Glomerular visceral epithelial cell (primary cell): ENCODE data around the gene PDZD7.

ENCODE experiments used
- DNase-seq: peaks from one replicate; pipeline ENCODE4 v3.0.0-alpha.2; 2016; ENCODE audit errors: extremely low spot score

PDZD7 gene

DNA sequence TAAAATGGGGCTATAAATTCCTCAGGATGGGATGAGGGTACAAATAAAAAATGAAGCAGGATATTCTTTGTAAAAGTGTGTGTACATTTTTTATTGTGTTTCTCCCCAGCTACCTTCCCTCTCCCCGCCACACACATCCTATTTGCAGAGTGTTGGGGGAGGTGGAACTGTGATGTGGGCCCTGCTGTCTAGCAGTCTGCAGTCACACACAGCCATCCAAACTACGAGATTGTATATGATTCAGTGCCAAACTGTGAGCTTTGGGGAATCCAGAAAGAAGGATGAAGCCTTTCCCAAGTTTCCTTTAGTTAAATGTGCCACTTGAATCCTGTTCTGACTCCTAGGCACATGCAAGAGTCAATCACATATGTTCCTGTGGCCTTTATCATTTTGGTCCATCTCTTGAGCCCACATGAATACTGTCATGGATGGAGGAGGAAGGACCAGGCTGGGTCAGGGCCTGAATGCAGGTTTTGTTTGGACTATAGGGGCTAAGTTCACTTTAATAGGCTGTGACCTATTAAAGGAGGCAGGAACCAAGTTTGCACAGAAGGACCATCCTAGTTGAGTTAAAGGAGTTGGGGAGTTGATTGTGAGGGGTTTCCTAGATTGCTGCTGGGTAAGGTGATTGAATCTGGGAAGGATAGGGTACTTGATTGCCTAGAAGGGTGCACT lies 62.7 kb downstream of the PDZD7 start:
- no peak for DNase-seq

DNA sequence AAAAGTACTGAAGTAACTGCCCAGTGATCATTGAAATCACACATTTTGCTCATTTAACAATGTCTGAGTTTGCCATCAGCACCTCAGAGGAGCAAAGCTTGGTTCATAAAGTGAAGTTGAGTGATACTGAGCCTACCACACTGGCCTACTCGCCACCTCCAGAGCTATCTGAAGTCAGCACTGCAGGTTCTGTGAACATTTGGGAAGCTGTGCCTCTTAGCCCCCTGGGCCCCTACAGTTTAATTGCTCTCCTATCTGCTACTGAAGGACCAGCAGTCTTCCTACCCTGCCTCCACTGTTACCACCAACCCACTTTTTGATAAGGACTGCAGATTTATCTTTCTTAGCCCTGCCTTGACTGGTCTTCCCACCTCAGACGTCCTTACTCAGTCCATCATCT lies 63.6 kb downstream of the PDZD7 start:
- no peak for DNase-seq

DNA sequence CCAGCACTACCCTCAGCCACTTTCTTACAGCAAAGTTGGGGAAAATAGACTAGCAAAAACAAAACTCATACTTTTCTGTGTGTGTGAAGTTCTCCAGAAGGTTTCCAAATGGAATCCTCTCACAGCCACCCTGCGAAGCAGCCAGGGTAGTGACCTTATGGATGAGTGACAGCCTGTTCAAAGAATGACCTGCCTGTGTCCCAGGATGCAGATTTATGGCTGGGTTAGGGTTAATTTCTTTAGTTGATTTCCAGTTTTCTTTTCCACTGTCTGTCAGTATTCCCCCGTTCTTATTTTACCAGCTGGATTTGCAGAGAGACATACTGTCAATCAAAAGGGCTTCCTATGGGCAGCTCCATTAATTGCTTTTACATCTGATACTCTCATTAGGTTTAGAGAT lies 64.0 kb downstream of the PDZD7 start:
- DNase-seq = no peak

DNA sequence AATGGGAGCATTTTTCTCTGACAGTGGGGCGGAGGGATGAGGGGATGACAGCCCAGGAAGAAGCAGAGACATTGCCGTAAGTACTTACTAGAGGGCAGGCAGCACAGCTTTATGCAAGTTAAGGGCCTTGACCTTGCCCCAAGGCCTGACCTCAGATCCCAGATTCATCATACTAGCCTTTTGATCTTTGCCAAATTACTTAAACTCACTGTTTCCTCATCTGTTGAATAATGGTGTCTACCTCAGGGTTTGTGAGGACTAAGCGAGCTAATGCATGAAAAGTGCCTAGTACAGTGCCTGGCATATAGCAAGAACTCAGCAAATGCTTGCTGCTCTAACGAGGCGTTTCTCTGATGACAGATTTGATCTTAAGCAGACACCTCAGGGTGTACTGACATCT lies 65.1 kb downstream of the PDZD7 start:
- DNase-seq = no peak

DNA sequence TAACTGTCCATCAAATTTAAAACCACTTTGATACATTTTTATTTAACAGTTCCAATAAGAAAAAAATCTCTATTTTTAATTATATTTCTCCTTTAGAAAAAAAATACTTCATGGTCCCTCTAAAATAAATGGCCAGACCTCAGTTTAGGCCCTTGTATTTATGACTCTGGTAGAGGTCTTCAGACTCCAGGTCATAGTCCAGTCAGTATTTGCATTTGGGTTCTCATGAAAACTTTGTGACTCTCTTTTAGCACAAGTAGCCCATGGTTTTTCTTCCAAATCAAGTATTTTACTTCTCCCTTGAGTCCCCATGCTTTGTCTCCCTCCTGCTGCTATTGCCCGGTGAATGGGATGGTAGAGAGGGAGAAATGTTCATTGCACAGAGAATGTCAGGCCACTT lies 67.1 kb downstream of the PDZD7 start:
- DNase-seq = no peak

DNA sequence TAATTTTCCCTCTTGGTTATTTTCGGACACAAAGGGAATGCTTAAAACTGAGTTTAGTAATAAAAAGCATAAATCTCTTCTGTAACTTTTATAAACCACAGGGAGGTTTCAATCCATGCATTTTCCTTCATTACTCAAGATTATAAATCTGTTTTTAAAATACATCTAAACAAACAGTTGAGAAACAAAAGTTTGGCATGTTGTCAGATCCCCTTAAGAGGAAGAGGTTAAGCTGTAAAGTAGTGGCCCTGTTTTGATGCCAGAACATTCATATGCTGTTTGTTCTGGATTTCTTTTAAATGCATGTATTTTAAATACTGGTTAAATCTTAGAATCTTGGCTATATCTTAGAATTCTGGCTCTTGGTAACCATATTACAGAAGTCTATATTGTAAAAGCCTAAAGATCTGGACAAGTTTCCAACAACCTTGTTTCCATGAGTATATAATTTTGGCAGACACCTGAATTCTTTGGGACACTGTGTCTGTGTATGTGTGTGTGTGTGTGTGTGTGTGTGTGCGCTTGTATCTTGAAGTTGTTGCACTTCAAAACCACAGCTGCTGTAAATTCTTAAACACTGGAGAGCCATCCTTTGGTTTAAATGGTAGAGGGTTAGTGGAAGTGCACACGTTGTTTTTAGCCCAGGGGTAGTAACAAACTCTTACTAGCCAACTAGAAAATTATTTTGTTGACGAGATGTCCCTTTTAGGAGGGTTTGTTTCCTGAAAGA lies 68.4 kb downstream of the PDZD7 start:
- DNase-seq = no peak

DNA sequence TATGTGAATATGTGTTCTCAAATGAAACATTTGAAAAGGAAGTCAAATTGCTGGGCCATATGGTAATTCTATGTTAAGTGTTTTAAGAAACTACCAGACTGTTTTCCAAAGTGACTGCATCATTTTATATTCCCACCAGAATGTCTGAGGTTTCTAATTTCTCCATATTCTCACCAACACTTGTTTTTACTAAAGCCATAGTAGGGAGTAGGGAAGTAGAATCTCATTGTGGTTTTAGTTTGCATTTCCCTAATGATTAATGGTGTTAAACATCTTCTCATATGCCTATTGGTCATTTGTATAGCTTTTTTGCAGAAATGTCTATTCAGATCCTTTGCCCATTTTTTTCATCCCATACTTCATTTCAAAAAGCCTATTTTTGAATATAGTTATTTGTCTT lies 70.7 kb downstream of the PDZD7 start:
- DNase-seq = no peak
